GM19468 (cell line): ENCODE measurements around the gene CLC.
"Not testable (repeated sequence)": the region's sequence is repeated elsewhere in the genome, so short reads cannot be mapped to it uniquely, and the experiment has no call there.

Source experiments
- ATAC-seq: cut with Tn5 transposase; IDR thresholded peaks from one replicate; pipeline ENCODE4 v1.9.1; 2021; ENCODE audit warnings: mild to moderate bottlenecking, moderate library complexity, moderate number of reproducible peaks; ENCODE audit not compliant: unreplicated experiment; ENCODE audit errors: extremely low read depth

CLC gene

GRCh38 chr19:39737891-39738290, at the start of gene CLC:
CLC (minus strand) TSS chr19:39738029; CDS start chr19:39737952, 77 bp downstream.
- no peak for ATAC-seq

- ATAC-seq = no peak
Measured at GRCh38 chr19:39780894-39781293, 43.1 kb upstream of the CLC start.

GRCh38 chr19:39778763-39779162, 40.9 kb upstream of the CLC start, which contains the start of gene LEUTX:
LEUTX (plus strand) TSS chr19:39778854; CDS start chr19:39778921, 67 bp downstream.
- no peak for ATAC-seq

- ATAC-seq = no peak
Measured at GRCh38 chr19:39768786-39769185, 31.0 kb upstream of the CLC start.

- ATAC-seq = no peak
Measured at GRCh38 chr19:39768334-39768733, 30.5 kb upstream of the CLC start.

- ATAC-seq = no peak
Measured at GRCh38 chr19:39765091-39766076, 27.6 kb upstream of the CLC start.

- ATAC-seq = not testable (repeated sequence)
Measured at GRCh38 chr19:39761851-39762250, 24.0 kb upstream of the CLC start.

- no peak for ATAC-seq
Measured at GRCh38 chr19:39759457-39760184, 21.8 kb upstream of the CLC start.

- ATAC-seq = no peak
Measured at GRCh38 chr19:39754971-39755370, 17.1 kb upstream of the CLC start.

GRCh38 chr19:39754544-39754943, 16.7 kb upstream of the CLC start:
- ATAC-seq = no peak

GRCh38 chr19:39752795-39753194, 15.0 kb upstream of the CLC start:
- no peak for ATAC-seq

GRCh38 chr19:39752390-39752789, 14.6 kb upstream of the CLC start:
- no peak for ATAC-seq

GRCh38 chr19:39749981-39750380, 12.2 kb upstream of the CLC start:
- ATAC-seq = no peak

GRCh38 chr19:39746836-39747529, 9.2 kb upstream of the CLC start:
- no peak for ATAC-seq

- no peak for ATAC-seq
Measured at GRCh38 chr19:39745643-39746042, 7.8 kb upstream of the CLC start.

GRCh38 chr19:39740395-39740794, 2.6 kb upstream of the CLC start:
- ATAC-seq = no peak

- ATAC-seq = no peak
Measured at GRCh38 chr19:39738814-39739213, 985 bp upstream of the CLC start.

- ATAC-seq = no peak
Measured at GRCh38 chr19:39737351-39737750, 478 bp downstream of the CLC start.

- ATAC-seq = no peak
Measured at GRCh38 chr19:39736088-39736487, 1.7 kb downstream of the CLC start.

GRCh38 chr19:39735688-39736087, 2.1 kb downstream of the CLC start:
- ATAC-seq = no peak
